GM13976 (cell line): Measurements from ENCODE around the gene CLSTN2.

Experiments used
- DNase-seq: peaks from one replicate; pipeline ENCODE4 v3.0.0; 2012; ENCODE audit warnings: low spot score
- in situ Hi-C: fragments of 300-500 bp; cut with MboI; formaldehyde crosslinking; loops from one replicate; pipeline ENCODE4 v1.12.0; 2022; ENCODE audit warnings: low sequenced_read_pairs, mixed read lengths, inconsistent platforms; ENCODE audit not compliant: unreplicated experiment
- TF ChIP-seq, protein P1 (sequence below): IDR thresholded peaks from 2 replicates; pipeline ENCODE4 v1.5.1; 2012; ENCODE audit warnings: borderline replicate concordance, mild to moderate bottlenecking; ENCODE audit not compliant: insufficient read depth; ENCODE audit errors: extremely low read depth, missing control alignments, control extremely low read depth

The CLSTN2 gene

DNA sequence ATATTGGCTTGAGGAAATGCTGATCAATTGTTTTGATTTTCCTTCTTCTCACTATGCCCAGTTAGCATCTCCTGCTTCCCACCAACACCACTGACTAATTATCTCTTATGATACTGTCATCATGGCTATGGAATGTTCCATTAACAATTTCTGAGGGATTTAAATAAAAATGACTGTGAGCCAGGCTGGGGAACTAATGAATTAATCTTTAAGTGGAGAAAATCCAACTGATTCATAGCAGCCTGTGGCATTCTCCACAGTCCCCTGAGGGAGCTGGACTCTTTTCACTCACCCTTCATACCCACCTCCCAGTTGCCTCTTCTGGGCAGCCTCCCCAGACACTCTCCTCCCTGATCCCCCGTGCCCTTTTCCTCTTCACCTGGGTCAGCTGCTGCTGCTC, 353.6 kb downstream of the CLSTN2 start:
- DNase-seq = no peak
- in situ Hi-C loops = no loop called here

DNA sequence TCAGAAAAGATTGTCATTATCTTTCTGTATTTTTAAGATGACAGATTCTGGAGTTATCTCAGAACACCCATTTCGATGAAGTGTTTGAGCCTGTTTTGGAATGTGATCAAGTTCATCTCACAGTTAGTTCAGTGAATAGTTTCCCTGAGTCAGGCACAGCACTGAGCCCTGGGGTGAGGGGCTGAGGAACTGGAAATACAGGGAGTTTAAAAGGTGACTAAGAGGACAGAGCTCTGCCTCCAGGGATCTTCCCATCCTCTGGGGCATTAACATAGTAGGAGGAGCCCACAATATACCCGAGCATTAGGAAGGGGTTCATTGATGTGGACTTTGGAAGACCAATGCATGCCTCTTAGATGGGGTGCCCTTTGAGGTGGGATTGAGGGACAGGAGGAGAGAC, 355.1 kb downstream of the CLSTN2 start:
- no peak for DNase-seq

More for the DNA sequence above, 353.6 kb downstream of the CLSTN2 start:
- TF ChIP-seq, protein P1, sequence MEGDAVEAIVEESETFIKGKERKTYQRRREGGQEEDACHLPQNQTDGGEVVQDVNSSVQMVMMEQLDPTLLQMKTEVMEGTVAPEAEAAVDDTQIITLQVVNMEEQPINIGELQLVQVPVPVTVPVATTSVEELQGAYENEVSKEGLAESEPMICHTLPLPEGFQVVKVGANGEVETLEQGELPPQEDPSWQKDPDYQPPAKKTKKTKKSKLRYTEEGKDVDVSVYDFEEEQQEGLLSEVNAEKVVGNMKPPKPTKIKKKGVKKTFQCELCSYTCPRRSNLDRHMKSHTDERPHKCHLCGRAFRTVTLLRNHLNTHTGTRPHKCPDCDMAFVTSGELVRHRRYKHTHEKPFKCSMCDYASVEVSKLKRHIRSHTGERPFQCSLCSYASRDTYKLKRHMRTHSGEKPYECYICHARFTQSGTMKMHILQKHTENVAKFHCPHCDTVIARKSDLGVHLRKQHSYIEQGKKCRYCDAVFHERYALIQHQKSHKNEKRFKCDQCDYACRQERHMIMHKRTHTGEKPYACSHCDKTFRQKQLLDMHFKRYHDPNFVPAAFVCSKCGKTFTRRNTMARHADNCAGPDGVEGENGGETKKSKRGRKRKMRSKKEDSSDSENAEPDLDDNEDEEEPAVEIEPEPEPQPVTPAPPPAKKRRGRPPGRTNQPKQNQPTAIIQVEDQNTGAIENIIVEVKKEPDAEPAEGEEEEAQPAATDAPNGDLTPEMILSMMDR = no peak

DNA sequence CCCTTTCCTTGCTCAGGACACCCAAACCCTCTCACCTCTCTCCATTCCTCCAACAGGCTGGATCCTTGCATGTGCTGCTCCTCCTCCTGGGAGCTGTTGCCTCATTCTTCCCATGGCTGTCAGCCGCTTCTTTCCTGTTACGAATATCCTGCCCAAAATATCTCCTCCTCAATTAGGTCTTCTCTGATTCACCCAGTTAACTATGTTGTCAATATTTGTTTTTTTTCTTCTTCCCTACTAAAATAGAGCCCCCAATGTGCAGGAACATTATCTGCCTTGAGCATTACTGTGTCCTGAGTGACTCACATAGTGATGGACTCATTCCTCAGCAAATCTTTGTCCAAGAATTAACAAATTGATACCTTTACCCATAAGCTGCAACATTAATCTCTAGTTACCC, 357.2 kb downstream of the CLSTN2 start:
- in situ Hi-C loops = no loop called here
- DNase-seq = no peak
- TF ChIP-seq, protein P1 = no peak

More for the DNA sequence above, 355.1 kb downstream of the CLSTN2 start:
- TF ChIP-seq, protein P1 = no peak
- in situ Hi-C loops = no loop called here

DNA sequence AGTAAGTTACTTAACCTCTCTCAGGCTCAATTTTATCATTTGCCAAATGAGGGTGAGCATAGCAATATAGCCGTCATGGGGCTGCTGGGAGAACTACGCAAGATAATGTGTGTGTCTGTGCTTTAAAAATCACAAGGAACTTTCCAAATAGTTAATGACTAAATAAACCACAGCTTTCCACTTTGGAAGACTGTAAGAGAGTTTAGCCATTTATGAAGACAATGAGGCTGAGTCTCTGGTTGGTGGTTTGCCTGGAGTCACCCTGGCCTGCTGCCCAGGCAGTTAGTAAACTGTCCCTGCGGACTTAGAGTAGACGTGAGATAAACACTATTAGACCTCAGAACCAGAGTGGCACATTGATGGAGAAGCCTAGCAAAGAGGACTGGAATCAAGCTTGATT, 357.7 kb downstream of the CLSTN2 start:
- TF ChIP-seq, protein P1 = no peak
- in situ Hi-C loops = no loop called here

DNA sequence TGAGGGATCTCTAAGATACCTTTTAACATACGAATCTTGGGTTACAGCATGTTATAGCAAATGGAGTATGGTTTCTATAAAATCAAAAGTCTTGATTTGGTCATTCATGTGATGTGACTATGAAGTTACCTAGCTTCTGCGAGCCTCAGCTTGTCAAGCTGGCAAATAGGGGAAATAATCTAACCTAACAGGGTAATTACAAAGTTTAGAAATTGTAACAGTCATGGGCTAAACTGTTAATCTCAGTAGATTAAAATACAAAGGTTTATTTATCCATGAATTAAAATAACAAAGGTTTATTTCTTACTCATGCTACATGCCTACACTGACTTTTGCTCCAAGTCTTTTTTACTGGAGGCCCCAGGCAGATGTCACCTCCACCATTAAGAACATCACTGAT, 359.1 kb downstream of the CLSTN2 start:
- in situ Hi-C loops = no loop called here
- TF ChIP-seq, protein P1 = no peak
- no peak for DNase-seq

More for the DNA sequence above, 357.7 kb downstream of the CLSTN2 start:
- no peak for DNase-seq

DNA sequence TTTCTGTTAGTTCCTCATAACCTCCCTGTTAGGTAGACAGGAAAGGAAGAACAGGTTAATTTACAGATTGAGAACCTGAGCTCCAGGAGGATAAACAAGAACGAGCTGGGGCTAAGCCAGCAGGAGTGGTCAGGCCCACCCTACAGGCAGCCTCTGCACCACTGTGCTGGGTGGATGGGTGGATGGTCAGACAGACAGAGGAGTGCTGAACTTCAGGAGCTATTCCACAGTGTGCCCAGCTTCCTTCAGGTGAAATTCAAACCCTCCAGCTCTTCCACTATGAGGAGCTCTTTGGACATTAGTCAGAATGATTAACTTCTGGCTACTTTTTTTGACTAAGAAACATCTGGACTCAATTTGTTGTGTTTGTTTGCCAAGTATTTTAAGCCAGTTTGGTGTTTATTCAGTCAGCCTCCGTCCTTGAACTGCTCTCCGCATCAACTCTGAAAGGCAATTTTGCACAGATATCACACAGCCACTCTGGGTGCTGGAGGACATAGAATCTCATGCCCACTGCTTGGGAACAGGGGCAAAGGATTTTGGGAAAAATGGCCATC, 361.9 kb downstream of the CLSTN2 start:
- in situ Hi-C loops = no loop called here
- no peak for DNase-seq
- TF ChIP-seq, protein P1 = no peak

DNA sequence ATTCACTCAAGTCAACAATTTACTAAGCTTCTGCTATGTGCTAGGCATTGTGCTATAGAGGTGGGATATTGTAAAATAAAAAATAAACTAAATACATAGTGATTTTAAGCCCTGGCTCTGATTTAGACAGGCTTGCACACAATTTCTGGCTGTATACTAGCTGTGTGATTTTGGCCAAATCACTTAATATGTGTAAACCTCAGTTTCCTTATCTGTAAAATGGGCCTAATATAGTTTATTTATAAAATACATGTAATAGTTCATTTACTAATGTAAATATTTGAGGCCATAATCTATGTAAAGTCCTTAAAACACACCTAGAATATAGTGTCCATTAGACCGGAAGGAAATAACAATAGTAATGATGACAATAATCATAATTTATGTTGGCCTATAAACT, 363.1 kb downstream of the CLSTN2 start:
- in situ Hi-C loops = no loop called here
- DNase-seq = no peak
- TF ChIP-seq, protein P1 = no peak
